Neuronal stem cell (in vitro differentiated cells): Measurements from ENCODE around the gene DRGX.

Source experiments
- DNase-seq: peaks from one replicate; pipeline ENCODE4 v3.0.0-alpha.2; 2013; ENCODE audit warnings: low spot score
- H2AFZ ChIP-seq: one replicate; pipeline ENCODE4 v1.6.1; 2013; ENCODE audit warnings: mild to moderate bottlenecking, low read length, inconsistent platforms
- H2AK5ac ChIP-seq: 2 replicates; pipeline ENCODE4 v1.6.1; 2013; ENCODE audit warnings: low read depth, mild to moderate bottlenecking, inconsistent platforms, low read length, moderate library complexity, mixed read lengths
- H2BK120ac ChIP-seq: 2 replicates; pipeline ENCODE4 v1.6.1; 2013; ENCODE audit warnings: low read depth, mild to moderate bottlenecking, inconsistent platforms, low read length, moderate library complexity, mixed read lengths
- H2BK12ac ChIP-seq: one replicate; pipeline ENCODE4 v1.6.1; 2013; ENCODE audit warnings: low read length, inconsistent platforms
- H2BK15ac ChIP-seq: 2 replicates; pipeline ENCODE4 v1.6.1; 2013; ENCODE audit warnings: mild to moderate bottlenecking, low read length, inconsistent platforms, mixed read lengths
- H2BK5ac ChIP-seq: one replicate; pipeline ENCODE4 v1.6.1; 2013; ENCODE audit warnings: inconsistent platforms, mild to moderate bottlenecking, low read length, moderate library complexity
- H3K14ac ChIP-seq: one replicate; pipeline ENCODE4 v1.6.1; 2013; ENCODE audit warnings: low read length, inconsistent platforms
- H3K18ac ChIP-seq: 2 replicates; pipeline ENCODE4 v1.6.1; 2013; ENCODE audit warnings: low read length, inconsistent platforms
- H3K23ac ChIP-seq: 2 replicates; pipeline ENCODE4 v1.6.1; 2013; ENCODE audit warnings: low read depth, mild to moderate bottlenecking, mixed read lengths, low read length, inconsistent platforms; ENCODE audit not compliant: poor library complexity
- H3K27ac ChIP-seq: replicated peaks from 3 replicates; pipeline ENCODE4 v1.5.1; 2013; ENCODE audit warnings: low read length, inconsistent platforms
- H3K27me3 ChIP-seq, 3 experiments: 2 replicates each; pipeline ENCODE4 v1.6.1; 2013; ENCODE audit warnings: low read length in 3 of 3, mild to moderate bottlenecking in 2 of 3, inconsistent platforms in 1 of 3, low read depth in 1 of 3, mixed read lengths in 1 of 3, moderate library complexity in 1 of 3; ENCODE audit not compliant: control insufficient read depth in 3 of 3, insufficient read depth in 3 of 3
- H3K36me3 ChIP-seq, 2 donors: replicated peaks in 1 of 2; 2 replicates each; pipeline ENCODE4 v1.6.1; 2013; ENCODE audit warnings: low read length in 2 of 2; ENCODE audit not compliant: control insufficient read depth in 2 of 2, insufficient read depth in 2 of 2
- H3K4ac ChIP-seq: 2 replicates; pipeline ENCODE4 v1.6.1; 2013; ENCODE audit warnings: inconsistent platforms, mild to moderate bottlenecking, low read length, moderate library complexity
- H3K4me1 ChIP-seq, 2 donors: 1 replicate in 1 of 2; 2 replicates in 1 of 2; pipeline ENCODE4 v1.6.1; 2013; ENCODE audit warnings: low read length in 2 of 2, low read depth in 1 of 2; ENCODE audit not compliant: control insufficient read depth in 2 of 2, insufficient read depth in 1 of 2
- H3K4me2 ChIP-seq: one replicate; pipeline ENCODE4 v1.6.1; 2013; ENCODE audit warnings: mild to moderate bottlenecking, low read length, inconsistent platforms; ENCODE audit not compliant: insufficient read depth, poor library complexity, severe bottlenecking
- H3K4me3 ChIP-seq, 2 donors: 2 replicates each; pipeline ENCODE4 v1.5.1; 2013; ENCODE audit warnings: low read length in 2 of 2, mild to moderate bottlenecking in 2 of 2, inconsistent platforms in 1 of 2, moderate library complexity in 1 of 2
- H3K79me1 ChIP-seq: one replicate; pipeline ENCODE4 v1.6.1; 2013; ENCODE audit warnings: low read depth, mild to moderate bottlenecking, inconsistent platforms, low read length, moderate library complexity
- H3K9ac ChIP-seq: one replicate; pipeline ENCODE4 v1.6.1; 2013; ENCODE audit warnings: mild to moderate bottlenecking, low read depth, low read length, inconsistent platforms; ENCODE audit not compliant: poor library complexity
- H3K9me3 ChIP-seq, 2 donors: replicated peaks in 1 of 2; 2 replicates each; pipeline versions ENCODE3 to v1.6.1; 2013; ENCODE audit warnings: low read length in 2 of 2, mild to moderate bottlenecking in 2 of 2, inconsistent platforms in 1 of 2, low read depth in 1 of 2, mixed read lengths in 1 of 2, moderate library complexity in 1 of 2; ENCODE audit not compliant: control insufficient read depth in 2 of 2, insufficient read depth in 1 of 2
- H4K8ac ChIP-seq: one replicate; pipeline ENCODE4 v1.6.1; 2013; ENCODE audit warnings: low read depth, mild to moderate bottlenecking, inconsistent platforms, low read length, moderate library complexity
- H4K91ac ChIP-seq: one replicate; pipeline ENCODE4 v1.6.1; 2013; ENCODE audit warnings: low read length, low read depth, mild to moderate bottlenecking, inconsistent platforms; ENCODE audit not compliant: poor library complexity
- WGBS, 2 donors: extraction: QIAGEN DNeasy Blood & Tissue Kit; methylation state at CpG; one replicate each; pipeline ENCODE4 v1.1.7; 2013; ENCODE audit warnings: missing lambda C conversion rate in 2 of 2, mixed read lengths in 1 of 2; ENCODE audit not compliant: insufficient read length in 2 of 2, insufficient replicate concordance in 1 of 2; ENCODE audit errors: extremely low coverage in 2 of 2; 5-methylcytosine and 5-hydroxymethylcytosine counted together

DRGX gene

DNA sequence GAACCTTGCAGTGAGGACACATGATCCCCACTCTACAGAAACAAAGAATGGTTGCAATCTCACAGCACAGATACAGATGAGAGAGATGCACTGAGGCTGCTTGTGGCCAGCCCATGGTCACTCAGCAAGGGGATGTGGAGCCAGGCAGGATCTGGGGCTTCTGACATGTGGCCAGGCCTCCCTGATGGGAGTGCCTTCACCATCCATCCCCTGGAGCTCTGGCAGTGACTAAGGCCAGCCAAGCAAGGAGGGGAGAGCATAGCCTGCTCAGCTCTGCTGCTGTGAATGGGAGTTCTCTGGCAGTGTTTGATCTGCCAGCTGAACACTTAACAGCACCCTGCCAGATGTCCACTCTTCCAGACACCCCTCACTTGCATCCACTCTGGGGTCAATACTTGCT lies 77.1 kb downstream of the DRGX start:
- Histone ChIP-seq H3K4me2 (no peak overlapping the region), H3K27me3 (peaks cover 0 to 4% (median 0%) of the 10 kb centered on the region in 3 experiments), H2BK15ac (no peak overlapping the region), H4K8ac (peak overlapping the region; percentile 66), H3K4me1 (no peaks in the 10 kb centered on the region), H3K36me3 (no peaks in the 10 kb centered on the region), H2AK5ac (no peak overlapping the region), H3K18ac (peak overlapping the region; percentile 65), H2BK120ac (no peak overlapping the region), H3K4me3 (no peak overlapping the region), H2BK5ac (peak overlapping the region; percentile 63), H3K9me3 (no peaks in the 10 kb centered on the region), H3K9ac (no peak overlapping the region), H3K79me1 (no peaks in the 10 kb centered on the region), H3K23ac (peak overlapping the region; percentile 34), H2BK12ac (no peak overlapping the region), H3K27ac (no peak overlapping the region), H3K4ac (no peak overlapping the region), H2AFZ (no peak overlapping the region), H4K91ac (no peak overlapping the region), H3K14ac (peak overlapping the region; percentile 14)
- DNase-seq: no peak

DNA sequence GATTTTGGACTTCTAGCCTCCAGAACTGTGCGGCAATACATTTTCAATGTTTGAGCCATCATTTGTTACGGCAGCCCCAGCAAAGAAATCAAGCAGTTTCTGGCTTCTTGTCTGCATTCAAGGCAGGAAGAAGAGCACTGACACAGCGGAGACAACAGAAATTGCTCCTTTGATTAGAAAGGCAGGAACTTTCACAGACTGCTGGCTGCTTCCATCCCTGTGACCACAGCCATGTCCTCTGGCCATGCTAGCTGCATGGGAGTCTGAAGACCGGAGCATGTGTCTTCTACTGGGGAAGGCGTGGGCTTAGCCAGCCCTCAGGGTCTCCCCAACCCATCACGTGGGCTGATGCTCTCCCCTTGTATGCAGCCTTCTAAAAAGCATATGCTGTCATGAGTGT lies 77.9 kb downstream of the DRGX start:
- H2BK12ac ChIP-seq: no peak overlapping the region
- no peaks in the 10 kb centered on the region for H3K4me1 ChIP-seq
- H3K4ac ChIP-seq: no peak overlapping the region
- H2BK15ac ChIP-seq: no peak overlapping the region
- H3K18ac ChIP-seq: no peak overlapping the region
- no peak overlapping the region for H3K4me2 ChIP-seq
- H3K27me3 ChIP-seq: no peaks in the 10 kb centered on the region
- H3K79me1 ChIP-seq: no peaks in the 10 kb centered on the region
- no CpG with 5 or more reads among the region's 6 CpGs for WGBS, 2 donors
- H3K9me3 ChIP-seq: no peaks in the 10 kb centered on the region
- no peak overlapping the region for H2AK5ac ChIP-seq
- H3K9ac ChIP-seq: no peak overlapping the region
- no peak overlapping the region for H3K23ac ChIP-seq
- H3K36me3 ChIP-seq: no peaks in the 10 kb centered on the region
- no peak overlapping the region for H2AFZ ChIP-seq
- H4K8ac ChIP-seq: no peak overlapping the region
- no peak overlapping the region for H4K91ac ChIP-seq
- no peak for DNase-seq
- no peak overlapping the region for H3K14ac ChIP-seq
- H3K27ac ChIP-seq: no peak overlapping the region
- H2BK120ac ChIP-seq: no peak overlapping the region
- H2BK5ac ChIP-seq: no peak overlapping the region
- H3K4me3 ChIP-seq: no peak overlapping the region

DNA sequence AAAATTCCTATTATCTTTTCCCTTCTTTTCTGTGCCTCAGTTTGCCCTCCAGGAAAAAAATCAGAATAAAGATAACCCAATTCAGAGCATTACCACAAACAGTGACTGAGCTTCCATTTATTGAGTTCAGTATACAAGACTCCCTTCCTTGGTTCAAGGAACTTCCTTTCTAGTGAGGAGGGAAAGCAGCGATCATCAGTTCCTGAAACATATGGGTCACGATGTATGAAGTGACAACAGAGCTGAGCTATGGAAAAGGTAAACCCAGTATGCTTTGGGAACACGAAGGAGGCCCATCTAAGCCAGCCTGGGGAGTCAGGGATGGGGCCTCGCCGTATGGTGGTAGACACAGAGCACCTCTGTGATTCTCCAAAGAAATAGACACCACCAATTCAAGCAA lies 81.1 kb downstream of the DRGX start:
- Histone ChIP-seq H3K18ac (no peak overlapping the region), H2BK15ac (no peak overlapping the region), H3K36me3 (no peaks in the 10 kb centered on the region), H3K23ac (no peak overlapping the region), H2BK5ac (no peak overlapping the region), H3K27me3 (no peaks in the 10 kb centered on the region), H2AFZ (no peak overlapping the region), H4K91ac (no peak overlapping the region), H3K4me2 (no peak overlapping the region), H2AK5ac (no peak overlapping the region), H3K9me3 (no peaks in the 10 kb centered on the region), H4K8ac (no peak overlapping the region), H3K79me1 (no peaks in the 10 kb centered on the region), H2BK12ac (no peak overlapping the region), H3K4me3 (no peak overlapping the region), H3K4me1 (no peaks in the 10 kb centered on the region), H3K9ac (no peak overlapping the region), H2BK120ac (no peak overlapping the region), H3K14ac (no peak overlapping the region), H3K4ac (no peak overlapping the region), H3K27ac (no peak overlapping the region)
- WGBS, 2 donors: no CpG with 5 or more reads among the region's 5 CpGs
- no peak for DNase-seq
